ENCODE measurements around the gene TMEM131.

The TMEM131 gene

DNA sequence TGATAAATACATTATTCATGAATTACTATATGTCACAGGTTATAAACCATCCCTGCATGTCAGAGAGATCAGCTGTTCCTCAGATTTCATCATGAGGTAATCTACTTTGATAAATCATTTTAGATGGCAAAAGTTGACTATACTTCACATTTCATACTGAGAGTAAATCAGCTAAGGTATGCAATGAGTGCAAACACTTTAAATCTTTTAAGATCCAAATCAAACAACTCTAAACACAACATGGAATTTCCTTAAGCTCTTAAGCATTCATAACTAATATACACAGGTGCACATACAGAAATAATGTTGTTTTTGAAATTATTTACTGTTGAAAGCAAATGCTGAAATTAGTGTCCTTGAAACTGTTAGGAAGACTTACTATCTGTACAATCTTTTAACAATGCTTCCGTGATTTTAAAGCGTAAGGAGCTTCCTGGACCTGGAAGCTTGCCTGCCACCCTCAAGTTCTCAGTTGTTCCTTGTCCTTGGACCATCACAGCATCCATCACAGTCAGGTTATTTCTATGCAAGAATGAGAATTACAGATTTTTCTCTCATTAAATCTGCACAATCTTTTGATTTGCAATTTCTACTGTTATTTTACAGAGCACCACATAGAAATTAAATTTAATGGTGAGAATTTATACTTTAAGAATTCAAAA is 199.2 kb downstream of the TMEM131 start:
- DNase-seq, result no peak

DNA sequence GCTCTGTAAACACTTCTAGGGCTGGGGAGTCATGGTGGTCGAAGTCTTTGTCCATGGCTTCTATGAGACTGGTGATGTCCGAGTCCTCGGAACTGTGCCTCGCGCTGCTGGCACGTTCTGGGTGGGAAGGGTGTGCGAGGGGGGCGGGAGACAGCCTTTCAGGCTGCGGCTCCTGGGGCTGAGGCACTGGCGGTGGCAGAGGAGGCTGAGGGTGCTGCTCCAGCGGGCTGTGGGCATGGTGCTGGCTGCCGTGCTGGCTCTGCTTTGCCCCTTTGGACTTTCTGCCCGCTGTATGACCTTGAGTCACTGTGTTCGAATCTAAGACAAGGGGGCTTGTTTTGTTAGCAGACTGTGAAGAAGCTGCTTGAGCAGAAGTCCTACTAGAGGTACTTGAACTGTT is 203.3 kb downstream of the TMEM131 start:
- no peak for DNase-seq

DNA sequence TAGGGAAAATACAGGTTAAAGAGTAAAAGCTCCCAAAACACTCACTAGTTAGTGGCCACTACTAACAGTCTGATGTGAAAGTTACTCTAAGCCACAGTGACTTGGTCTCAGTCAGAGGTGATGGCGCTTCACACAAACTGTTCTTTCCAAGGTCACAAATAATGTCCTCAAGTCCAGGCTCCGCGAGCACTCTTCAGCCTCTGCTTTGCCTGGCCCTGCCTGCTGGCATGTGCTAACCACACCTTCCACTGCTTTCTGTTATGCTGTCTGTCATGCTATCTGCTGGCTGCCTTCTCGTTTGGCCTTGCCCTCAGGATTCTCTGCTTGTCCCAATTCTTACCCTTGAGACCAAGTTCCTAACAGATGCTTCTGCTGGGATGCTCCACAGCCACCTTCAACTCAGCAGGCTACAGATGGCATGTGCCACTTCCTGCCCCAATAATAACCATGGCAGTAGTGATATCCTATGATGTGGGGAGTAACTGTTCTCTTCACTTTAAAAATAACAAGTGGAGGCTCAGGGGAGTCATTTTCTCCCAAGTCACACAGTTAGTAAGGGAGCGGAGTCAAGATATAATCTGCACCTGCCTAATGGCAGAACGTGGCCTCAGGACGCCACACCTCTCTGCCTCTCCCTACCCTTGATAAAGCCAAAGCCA is 206.6 kb downstream of the TMEM131 start:
- no peak for DNase-seq

DNA sequence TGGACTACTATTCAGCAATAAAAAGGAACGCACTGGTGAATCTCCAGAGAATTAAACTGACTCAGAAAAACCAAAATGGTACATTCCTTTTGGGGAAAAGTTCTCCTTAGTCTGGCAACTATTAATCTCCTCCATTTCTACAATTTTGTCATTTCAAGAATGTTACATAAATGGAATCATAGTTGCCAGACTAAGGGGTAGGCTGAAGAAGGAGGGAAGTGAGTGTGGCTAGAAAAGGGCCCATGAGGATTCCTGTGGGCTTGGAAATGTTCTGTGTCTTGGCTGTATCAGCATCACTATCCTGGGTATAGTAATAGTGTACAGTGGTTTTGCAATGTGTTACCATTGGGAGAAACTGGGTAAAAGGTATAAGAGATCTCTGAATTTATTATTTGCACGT is 209.9 kb downstream of the TMEM131 start:
- no peak for DNase-seq

DNA sequence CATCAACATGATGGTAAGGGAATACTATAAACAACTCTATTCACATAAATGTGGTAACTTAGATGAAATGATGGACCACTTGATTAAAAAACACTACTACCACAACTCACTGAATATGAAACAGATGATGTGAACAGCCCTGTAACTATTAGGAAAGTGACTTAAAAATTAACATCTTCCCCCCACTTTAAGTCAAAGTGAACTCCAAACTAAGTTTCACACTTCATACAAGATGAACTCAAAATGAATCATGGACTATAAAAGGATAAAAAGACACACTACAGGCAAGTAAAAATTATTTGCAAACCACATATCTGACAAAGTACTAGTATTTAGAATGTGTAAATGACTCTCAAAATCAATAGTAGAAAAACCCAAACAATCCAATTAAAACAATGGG is 210.8 kb downstream of the TMEM131 start:
- no peak for DNase-seq

DNA sequence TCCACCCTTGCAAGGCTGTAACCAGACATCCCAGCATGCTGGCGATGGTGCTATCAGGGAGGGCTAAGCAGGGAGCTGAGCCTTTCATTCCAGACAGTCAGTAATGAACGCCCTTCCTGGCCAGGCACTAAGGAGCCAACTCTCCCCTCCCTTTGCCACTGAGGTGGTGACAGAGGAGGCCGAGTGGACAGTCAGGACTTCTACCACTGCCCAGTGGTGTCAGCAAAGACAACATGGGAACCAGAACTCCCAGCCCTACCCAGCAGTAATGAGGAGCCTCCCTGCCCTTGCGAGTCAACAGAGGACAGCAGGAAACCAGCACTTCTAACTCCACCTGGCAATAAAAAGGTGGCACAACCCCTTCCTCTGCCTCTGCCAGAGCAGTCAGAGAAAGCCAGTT is 213.8 kb downstream of the TMEM131 start:
- DNase-seq, result no peak

DNA sequence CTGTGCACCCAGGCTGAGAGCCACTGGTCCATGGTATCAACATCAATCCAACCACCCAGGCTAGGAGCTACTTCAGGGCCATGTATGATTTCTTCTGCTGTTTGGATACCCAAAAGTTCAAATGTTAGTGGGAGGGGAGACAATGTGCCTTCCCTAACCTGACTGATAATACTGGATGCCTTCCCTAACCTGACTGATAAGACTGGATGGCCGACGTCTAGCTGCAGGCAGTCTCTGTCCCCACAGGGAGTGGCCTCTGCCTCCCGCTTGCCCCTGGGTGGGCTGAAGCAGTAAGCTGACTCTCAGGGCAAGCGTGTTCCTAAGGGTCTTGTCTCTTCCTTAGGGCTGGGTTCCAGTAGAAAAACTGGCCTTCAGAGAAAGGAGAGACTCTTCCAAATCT is 216.6 kb downstream of the TMEM131 start:
- no peak for DNase-seq

DNA sequence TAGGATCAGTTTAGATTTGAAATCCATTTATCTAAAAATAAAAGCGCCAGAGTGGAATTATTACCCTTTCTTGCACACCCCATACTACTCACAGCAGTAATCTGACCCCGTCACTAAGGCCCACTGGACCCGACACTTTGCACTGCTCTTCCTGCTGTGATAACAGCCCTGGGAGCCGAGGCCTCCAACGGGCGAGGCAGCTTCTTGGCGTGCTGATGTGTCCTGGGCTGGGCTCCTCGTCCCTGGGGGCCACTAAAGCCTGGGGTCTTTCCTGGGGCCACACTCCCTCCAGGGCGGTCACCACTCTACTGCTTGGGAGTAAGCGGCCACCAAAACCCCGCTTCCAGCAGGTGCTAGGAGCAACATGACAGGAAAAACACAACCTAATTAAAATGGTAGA is 220.7 kb downstream of the TMEM131 start:
- DNase-seq, result no peak

DNA sequence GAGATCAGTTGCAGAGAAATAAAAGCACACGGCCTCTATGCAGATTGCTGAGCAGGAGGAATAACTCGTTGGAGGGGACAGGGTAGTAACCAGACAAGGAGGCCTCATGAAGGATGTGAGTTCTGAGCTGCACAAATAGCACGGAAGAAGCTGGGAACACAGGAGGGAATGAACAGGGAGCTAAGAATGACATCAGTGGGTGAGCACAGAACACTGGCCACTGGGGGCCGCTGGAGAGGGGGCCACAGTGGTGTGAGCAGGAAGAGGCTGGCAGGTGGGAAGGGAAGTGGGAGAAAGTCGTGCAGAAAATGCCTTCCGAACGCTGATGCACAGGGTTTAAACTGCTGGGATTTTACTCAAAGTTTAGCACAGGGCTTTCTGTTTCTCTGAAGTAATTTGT is 221.3 kb downstream of the TMEM131 start:
- DNase-seq, result no peak

DNA sequence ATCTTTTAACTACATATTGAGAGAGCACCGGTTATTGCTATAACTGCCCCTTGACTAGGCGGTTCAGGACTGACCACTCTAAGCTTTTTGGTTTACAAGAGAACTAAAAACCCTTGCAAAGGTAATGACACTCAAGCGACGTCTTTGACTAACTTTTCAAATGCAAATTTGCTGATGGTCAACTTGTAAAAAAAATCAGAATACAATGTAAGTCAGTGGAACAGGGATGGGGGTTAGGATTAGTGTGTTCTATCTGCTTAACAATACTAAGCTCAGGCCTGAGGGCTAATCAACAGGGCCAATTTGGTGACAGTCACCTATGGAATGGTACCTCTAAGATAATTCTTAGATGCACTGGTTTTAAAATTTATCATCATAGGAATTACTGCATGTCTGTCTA is 225.3 kb downstream of the TMEM131 start:
- no peak for DNase-seq

DNA sequence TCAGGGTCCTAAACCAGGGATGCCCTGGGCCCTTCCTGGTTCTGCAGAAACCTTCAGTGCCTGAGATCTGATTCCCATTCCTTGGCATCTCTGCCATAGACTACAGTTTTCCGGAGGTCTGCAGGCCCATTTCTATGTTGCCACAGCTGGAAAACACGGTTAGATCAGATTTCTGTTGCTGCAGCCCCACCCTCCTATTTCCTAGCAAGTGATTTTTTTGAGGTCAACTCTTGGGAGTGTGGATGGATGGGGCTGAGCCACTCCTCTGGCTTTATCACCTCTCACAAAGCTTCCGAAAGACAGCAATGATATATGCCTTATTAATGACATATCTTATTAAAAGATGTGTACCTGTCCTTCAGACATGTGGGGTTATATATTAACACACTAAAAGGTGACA is 226.0 kb downstream of the TMEM131 start:
- no peak for DNase-seq

DNA sequence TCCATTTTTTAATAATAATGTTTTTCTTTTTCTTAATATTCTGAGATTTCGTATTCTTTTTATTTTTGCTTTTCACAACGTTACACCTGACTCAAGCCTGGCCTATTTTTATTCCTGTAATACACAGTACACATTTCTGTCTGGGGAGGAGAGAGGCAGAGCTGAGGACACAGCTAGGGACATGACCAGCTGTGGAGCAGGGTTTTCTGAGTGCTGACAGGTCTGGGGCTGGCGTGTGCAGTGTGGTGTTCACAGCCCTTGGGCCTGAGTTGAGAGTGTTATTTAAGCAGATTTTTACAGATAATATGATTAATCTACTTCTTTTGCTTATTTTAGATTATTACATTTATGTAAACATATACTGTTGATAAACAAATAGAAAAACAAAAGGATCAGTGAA is 226.4 kb downstream of the TMEM131 start:
- DNase-seq, result no peak

DNA sequence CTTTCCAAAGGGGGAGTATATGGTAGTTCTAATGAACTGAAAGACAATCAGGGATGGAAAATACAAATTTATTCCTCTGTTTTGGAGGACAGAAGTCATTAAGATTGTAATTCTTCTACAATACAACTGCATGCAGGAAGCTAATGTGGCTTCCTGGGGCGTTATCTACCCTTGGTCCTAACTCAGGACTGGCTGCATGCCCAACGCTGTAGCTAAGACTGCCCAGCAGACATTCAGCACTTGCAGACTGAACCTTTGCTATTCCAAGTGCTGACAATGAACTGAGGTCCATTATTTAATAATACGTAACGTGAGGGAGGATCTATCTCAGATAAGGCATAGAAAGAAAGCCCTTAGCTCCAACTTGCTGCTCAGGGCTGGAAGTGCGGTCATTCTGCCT is 229.2 kb downstream of the TMEM131 start:
- DNase-seq, result no peak

DNA sequence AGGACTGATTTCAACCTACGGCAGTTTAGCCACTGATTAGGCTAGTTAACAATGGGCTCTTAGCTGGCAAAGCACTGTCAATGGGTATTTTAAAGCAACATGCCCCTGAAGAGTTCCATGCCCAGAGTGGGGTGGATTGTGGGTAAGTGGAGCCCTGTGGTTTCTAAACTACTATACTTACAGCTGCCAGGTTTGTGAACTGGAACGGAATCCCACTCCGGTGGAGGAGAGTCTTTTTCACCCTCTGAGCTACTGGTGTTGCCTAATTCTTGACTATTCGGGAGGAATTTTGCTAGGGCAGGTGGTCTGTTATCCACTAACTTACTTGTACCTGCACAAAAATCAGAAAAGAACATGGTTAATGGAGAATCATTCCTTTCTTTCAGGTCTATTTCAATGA is 229.8 kb downstream of the TMEM131 start:
- DNase-seq, result no peak

DNA sequence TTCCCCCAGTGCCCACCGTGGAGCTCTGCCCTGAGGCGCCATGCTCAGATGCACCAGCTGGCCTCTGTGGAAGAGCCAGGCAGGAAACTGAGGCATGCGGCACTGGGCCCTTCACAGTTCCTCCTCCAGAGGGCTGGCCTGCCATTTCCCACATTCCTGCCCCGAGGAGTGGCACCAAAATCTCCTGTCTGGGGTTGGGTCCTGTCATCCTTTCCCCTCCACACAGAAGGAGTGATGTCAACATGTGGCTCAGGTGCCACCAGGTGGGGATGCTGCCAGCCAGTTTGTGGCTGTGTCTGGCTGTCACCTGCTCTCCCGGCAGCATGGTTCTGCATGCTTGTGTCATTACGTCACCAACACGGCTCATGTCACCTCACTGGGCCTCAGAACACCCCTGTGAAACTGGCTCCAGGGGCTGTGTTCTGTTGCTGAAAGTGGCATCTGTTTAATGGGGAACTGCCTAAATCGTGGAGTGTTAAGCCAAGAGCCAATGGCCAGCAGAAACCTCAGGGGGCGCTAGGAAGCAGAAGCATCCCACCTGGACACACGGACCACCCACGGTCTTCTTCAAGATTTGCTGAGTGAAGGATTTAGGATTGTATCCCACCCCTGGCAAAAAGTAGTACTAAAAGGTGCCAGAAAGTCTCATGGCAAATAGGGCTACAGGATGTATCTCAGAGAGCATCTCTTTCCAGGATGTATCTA is 231.0 kb downstream of the TMEM131 start:
- DNase-seq, result no peak

DNA sequence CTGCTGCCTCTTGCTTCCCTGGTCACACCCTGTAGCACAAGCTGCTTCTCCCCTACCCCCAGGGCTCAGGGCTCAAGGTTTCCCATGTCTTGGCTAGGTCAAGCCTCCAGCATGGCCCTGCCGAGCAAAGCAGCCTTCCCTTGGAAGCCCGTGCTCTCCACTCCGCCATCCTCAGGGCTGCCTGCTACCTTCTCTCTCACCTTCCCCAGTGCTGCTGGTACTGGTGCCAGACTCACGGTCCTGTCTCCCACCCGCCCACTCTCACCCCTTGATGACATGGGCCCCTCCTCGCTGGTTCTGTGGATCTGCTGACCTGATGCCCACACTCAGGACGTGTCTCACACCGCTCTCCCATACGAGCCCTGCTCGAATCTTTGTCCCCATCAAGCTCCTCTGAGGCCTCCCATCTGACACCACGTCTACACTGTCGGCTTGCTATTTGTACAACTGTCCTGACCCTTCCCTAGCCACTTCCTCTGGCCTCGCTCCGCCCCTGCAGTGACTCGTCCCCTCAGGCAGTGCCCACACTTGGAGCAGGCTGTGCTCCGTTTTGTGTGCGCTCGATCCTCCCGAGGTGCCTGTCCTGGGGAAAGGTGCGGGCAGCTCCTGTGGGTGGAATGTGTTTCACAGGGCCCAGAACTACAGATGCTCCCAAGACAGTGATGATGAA is 232.4 kb downstream of the TMEM131 start:
- DNase-seq, result no peak

DNA sequence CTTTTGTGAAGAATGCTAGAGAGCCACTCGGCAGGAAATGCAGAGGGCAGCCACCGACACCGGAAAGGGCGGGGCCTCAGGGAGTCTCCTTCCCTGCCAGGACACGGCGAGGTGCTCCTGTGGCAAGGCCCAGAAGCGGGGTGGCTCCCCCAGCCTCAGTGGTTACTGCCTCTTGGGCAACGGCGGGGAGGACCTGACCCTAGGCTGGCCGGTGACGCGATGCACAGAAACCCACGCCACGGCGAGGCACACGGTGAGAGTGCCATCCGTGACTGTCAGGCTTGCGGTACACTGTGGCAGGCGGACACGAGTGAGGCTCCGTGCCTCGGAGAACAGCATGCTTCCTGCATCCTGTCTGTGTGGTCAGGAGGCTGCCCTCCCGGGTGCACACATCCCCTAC is 234.6 kb downstream of the TMEM131 start:
- DNase-seq, result no peak

DNA sequence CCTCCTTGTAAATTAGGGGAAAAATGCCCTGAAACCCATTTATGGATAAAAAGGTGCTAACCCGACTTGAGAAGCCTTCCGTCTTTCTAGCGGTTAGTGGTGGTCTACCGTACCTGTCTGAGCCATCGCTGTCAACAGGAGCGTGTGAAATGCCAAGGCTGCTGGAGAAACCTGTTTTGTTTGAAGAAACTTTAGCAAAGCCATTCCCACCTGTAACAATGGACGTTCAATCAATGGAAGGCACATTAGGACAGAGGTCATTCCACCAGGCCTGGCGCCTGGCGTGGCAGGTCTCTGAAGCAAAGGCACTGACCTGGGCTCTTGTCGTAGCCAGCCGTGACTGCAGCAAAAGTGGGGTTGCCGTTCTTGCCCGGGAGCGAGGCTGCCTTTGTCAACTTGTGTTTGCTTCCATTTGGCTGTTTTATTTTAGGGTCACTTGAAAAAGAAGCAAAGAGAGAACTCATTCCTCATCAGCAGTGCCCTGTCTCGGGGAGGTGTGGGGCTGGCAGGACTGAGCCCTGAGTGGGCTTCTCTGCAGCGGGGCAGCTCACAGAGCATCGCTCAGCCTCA is 235.2 kb downstream of the TMEM131 start:
- DNase-seq, result no peak

DNA sequence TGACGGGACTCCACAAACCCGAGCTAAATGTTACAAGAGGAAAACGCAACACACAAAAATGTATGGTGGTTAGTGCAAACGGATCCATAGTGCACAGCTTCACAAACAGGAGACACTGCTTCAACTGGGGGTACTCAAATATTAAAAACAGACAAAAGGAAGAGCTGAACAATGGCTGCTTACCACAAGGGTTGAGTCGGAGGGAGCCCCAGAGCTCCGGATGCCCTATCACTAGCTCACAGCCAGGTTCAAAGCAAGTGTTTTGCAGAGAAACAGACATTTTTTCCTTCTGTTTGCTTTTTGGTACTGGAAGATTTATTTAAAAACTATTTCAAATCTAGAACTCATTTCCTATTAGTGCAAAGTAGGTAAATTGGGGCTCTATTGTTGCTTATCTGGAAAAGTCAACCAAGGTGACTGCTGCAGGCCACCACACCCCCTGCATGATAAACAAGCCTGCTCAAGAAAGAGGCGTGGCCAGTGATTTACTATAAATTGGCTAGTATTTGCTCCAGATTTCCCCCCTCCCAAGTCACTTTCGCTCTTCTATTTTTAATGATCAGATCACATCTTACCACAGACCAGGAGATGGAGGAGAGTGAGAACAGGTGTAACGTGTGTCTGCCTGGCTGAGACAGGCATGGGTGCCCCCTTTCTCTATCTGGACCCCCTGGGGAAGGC is 235.9 kb downstream of the TMEM131 start:
- DNase-seq, result no peak

DNA sequence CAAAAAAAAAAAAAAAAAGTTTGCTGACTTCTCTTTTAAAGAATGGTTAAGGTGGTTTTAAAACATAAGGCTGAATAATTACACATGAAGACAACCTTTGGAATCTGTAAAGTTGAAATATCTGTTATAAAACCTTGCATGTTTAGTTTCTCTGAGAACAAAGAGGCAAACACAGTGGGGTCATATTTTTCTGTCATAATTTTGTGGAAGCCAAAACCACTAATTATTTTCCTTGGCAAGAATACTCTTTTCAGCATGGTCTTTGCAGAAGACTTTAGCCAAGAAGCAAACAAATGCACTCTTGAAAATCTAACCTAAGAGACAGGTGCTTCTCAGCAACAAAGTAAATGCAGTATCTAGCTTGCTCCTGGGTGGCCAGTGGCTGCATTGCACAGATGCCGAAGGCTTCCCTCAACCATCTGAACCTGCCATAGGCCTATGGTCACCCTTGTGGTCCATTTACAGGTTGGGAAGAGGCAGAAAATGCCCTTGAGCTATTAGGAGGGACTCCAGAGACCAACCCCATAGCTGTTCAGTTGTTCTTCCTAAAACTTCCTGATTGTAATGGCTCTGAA is 237.5 kb downstream of the TMEM131 start:
- DNase-seq, result no peak

DNA sequence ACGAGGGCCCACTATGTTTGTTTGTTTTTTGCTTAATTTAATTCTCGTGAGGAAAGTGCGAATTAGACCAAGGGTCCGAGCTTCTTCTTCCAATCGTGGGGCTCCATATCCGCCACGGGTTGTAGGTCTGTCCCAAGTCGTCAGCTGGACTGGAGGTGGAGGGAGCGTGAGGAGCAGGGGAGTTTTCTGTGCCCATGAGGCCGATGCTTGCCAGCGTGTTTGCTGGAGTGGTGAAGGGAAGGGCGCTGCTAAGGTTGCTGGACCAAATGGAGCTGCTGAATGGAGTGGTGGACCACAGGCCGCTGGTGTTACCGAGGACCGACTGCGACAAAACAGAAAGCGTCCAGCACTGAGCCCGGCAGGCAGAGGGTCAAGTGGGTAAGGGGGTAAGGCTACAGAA is 238.7 kb downstream of the TMEM131 start:
- DNase-seq, result no peak

DNA sequence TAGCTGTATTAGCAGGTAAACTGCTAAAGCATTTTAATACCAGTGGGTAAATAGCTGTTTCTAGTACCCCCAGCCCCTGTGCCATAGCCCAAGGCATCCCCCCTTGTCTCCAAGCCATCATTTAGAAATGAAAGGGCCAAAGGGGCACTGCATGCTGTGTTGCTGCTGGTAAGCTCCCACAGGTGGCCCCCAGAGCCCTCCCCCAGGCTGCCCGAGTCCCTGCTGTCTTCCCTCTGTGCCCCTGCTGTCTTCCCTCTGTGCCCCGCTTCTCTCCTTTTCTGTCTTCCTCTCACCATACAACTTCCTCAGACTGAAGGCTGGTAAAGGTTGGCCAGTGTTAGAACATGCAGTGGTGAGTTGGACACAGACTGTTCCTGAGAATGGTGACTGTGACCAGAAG is 240.3 kb downstream of the TMEM131 start:
- DNase-seq, result no peak
